Measurements from ENCODE around the gene SULT1B1. TPM values are rescaled to one million over a fixed set of nuclear protein-coding genes. Genes with fewer than 3 reads are reported as not detected.

SULT1B1 gene
- total RNA-seq, 1 donor from 2014 or later, result 0.46 TPM

GRCh38 chr4:69786547-69786946 lies 26.1 kb upstream of the SULT1B1 start:
- peaks cover 12% of the 10 kb centered on the region for H3K4me1 Mint-ChIP-seq (ENCODE audit: low read depth)
- H3K9me3 Mint-ChIP-seq (ENCODE audit: low read depth), result no peaks in the 10 kb centered on the region
- no peak for TF ChIP-seq CTCF (IDR thresholded peaks at IDR 0.05; ENCODE audit: unreplicated experiment)
- H3K4me3 Mint-ChIP-seq (ENCODE audit: low read depth), result no peak overlapping the region
- DNase-seq (ENCODE audit: low spot score, unreplicated experiment), result no peak
- H3K27me3 Mint-ChIP-seq, result no peaks in the 10 kb centered on the region
- H3K27ac Mint-ChIP-seq, result no peak overlapping the region
- H3K36me3 Mint-ChIP-seq (ENCODE audit: insufficient read depth), result no peaks in the 10 kb centered on the region

DNA sequence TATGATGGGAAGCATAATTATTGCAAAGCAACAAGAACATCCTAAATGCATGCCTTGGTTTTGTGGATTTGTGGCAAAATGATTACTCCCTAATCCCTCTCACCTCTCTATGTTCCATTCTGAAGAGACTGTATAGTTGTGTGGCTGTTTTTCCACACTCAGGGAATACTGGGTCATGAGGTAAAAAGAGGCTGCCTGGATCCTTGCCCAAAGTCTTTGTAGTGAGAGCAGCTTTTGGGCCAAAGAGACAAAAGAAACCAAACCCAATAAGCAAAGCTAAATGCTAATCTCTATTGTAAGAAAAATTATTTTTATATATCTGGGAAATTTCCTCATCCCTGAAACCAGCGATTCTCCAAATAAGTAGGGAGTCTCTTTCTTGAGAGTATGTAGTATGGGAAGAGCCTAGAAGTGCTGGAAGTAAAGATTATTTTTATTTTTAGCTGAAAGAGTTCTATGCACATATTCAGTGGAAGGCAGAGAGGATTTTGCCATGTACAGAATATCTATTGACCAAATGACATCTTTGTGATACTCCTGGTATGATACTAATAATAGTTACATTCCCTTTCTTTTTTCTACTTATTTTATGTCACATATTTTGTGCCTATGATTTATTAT lies 24.9 kb upstream of the SULT1B1 start:
- Mint-ChIP-seq H3K4me1 (ENCODE audit: low read depth) (peaks cover 21% of the 10 kb centered on the region), H3K9me3 (ENCODE audit: low read depth) (no peaks in the 10 kb centered on the region), H3K36me3 (ENCODE audit: insufficient read depth) (no peaks in the 10 kb centered on the region), H3K4me3 (ENCODE audit: low read depth) (no peak overlapping the region), H3K27ac (no peak overlapping the region), H3K27me3 (no peaks in the 10 kb centered on the region)
- no peak for TF ChIP-seq CTCF (IDR thresholded peaks at IDR 0.05; ENCODE audit: unreplicated experiment)
- no peak for DNase-seq (ENCODE audit: low spot score, unreplicated experiment)

DNA sequence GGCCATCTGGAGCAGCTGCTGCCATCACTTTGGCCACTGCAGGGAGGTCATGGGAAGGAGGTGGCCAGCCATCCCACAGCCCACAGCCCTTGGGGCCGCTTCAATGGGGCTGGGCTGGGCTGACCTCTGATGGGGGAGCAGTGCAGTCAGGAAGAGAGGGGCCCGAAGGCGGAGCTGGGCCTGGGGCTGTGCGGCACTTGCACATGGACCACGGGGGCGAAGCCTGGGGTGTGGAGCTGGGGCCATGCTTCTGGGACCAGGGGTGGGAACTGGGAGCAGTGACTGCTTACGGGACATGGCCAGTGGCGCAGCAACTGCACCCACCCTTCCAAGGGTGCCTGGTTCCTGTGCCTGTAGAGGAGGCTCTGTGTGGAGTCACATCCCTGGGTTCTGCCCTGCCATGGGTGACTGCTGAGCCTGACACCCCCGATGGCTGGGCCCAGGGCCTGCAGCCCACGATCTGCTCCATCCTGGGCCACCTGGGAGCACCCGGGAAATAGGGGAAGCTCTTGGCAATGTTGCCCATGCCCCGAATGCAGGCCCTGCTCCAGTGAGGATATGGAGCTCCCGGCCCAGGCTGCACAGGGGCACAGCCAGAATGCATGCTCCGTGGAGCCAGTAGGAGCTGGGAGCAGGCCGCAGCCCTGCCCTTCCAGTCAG lies 22.4 kb upstream of the SULT1B1 start:
- Mint-ChIP-seq H3K27me3 (no peaks in the 10 kb centered on the region), H3K4me3 (ENCODE audit: low read depth) (no peak overlapping the region), H3K4me1 (ENCODE audit: low read depth) (peaks cover 29% of the 10 kb centered on the region), H3K36me3 (ENCODE audit: insufficient read depth) (no peaks in the 10 kb centered on the region), H3K9me3 (ENCODE audit: low read depth) (no peaks in the 10 kb centered on the region), H3K27ac (peak overlapping the region; percentile 50)
- no peak for DNase-seq (ENCODE audit: low spot score, unreplicated experiment)
- TF ChIP-seq CTCF (IDR thresholded peaks at IDR 0.05; ENCODE audit: unreplicated experiment), result no peak

- Mint-ChIP-seq H3K36me3 (ENCODE audit: insufficient read depth) (no peaks in the 10 kb centered on the region), H3K4me3 (ENCODE audit: low read depth) (peak overlapping the region; percentile 11), H3K4me1 (ENCODE audit: low read depth) (peaks cover 29% of the 10 kb centered on the region), H3K27ac (peak overlapping the region; percentile 96), H3K9me3 (ENCODE audit: low read depth) (no peaks in the 10 kb centered on the region), H3K27me3 (no peaks in the 10 kb centered on the region)
- DNase-seq (ENCODE audit: low spot score, unreplicated experiment), result no peak
- TF ChIP-seq CTCF (IDR thresholded peaks at IDR 0.05; ENCODE audit: unreplicated experiment), result peak; percentile 28
Measured at GRCh38 chr4:69781458-69782418, 21.3 kb upstream of the SULT1B1 start.

DNA sequence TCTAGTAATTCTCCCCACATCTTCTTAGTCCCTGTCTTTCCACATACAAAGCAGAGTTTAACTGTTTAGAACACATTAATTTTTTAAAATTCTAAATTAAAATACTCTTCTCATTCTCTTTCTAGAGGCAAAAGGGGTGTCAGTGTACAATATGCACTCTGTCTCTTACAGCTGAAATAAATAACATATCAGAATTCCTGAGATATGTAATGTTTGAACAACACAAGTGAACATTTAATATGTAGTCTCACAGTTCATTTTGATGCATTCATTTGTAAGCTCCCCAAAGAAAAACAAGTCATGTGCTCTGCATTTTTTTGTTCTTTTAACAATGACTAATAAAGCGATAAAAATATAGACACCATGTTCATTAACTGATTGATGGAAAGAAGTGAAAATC lies 19.7 kb upstream of the SULT1B1 start:
- no peak for DNase-seq (ENCODE audit: low spot score, unreplicated experiment)
- Mint-ChIP-seq H3K27me3 (no peaks in the 10 kb centered on the region), H3K9me3 (ENCODE audit: low read depth) (no peaks in the 10 kb centered on the region), H3K4me3 (ENCODE audit: low read depth) (no peak overlapping the region), H3K27ac (peak overlapping the region; percentile 52), H3K4me1 (ENCODE audit: low read depth) (peaks cover 30% of the 10 kb centered on the region), H3K36me3 (ENCODE audit: insufficient read depth) (no peaks in the 10 kb centered on the region)
- no peak for TF ChIP-seq CTCF (IDR thresholded peaks at IDR 0.05; ENCODE audit: unreplicated experiment)
